ENCODE measurements around the gene MALRD1. TPM values are rescaled to one million over a fixed set of nuclear protein-coding genes. Genes with fewer than 3 reads are reported as not detected.

Gene MALRD1
- total RNA-seq, 1 experiment from 2014 or later = 0.86 TPM

GRCh38 chr10:19606968-19607367, 558.4 kb downstream of the MALRD1 start:
- no TSS peak for BruUV-seq (replicated peaks)
- intact Hi-C loops (cut with micrococcal nuclease; ENCODE audit: unreplicated experiment) = no loop called here
- H3K27ac ChIP-seq (ENCODE audit: low read depth, low read length, poor library complexity, severe bottlenecking) = no peak overlapping the region
- H3K27me3 ChIP-seq (replicated peaks; ENCODE audit: insufficient read depth, low read depth, low read length, poor library complexity) = no peaks in the 10 kb centered on the region
- no peak overlapping the region for H3K4me3 ChIP-seq (ENCODE audit: low read depth, low read length, poor library complexity, severe bottlenecking)
- H3K9me3 ChIP-seq (ENCODE audit: low read depth, low read length, poor library complexity, severe bottlenecking) = no peaks in the 10 kb centered on the region
- ChIA-PET CTCF (no interaction called here), POLR2A (ENCODE audit: low non-redundant PET) (no interaction called here)
- TF ChIP-seq CTCF (conservative IDR thresholded peaks at IDR 0.05; ENCODE audit: low read depth, low read length) = no peak
- TF ChIP-seq EZH2 (IDR thresholded peaks at IDR 0.05; ENCODE audit: borderline replicate concordance, low read depth, low read length, poor library complexity, severe bottlenecking) = no peak
- H3K36me3 ChIP-seq (ENCODE audit: insufficient read depth, low read length, poor library complexity, severe bottlenecking) = no peaks in the 10 kb centered on the region
- no peaks in the 10 kb centered on the region for H3K4me1 ChIP-seq (ENCODE audit: insufficient read depth, low read length, poor library complexity, severe bottlenecking)
- DNase-seq (ENCODE audit: low spot score) = no peak

- H3K27ac ChIP-seq (ENCODE audit: low read depth, low read length, poor library complexity, severe bottlenecking) = no peak overlapping the region
- DNase-seq (ENCODE audit: low spot score) = no peak
- H3K36me3 ChIP-seq (ENCODE audit: insufficient read depth, low read length, poor library complexity, severe bottlenecking) = no peaks in the 10 kb centered on the region
- CTCF ChIA-PET = no interaction called here
- no peaks in the 10 kb centered on the region for H3K9me3 ChIP-seq (ENCODE audit: low read depth, low read length, poor library complexity, severe bottlenecking)
- no peak overlapping the region for H3K4me3 ChIP-seq (ENCODE audit: low read depth, low read length, poor library complexity, severe bottlenecking)
- no peak for TF ChIP-seq EZH2 (IDR thresholded peaks at IDR 0.05; ENCODE audit: borderline replicate concordance, low read depth, low read length, poor library complexity, severe bottlenecking)
- TF ChIP-seq CTCF (conservative IDR thresholded peaks at IDR 0.05; ENCODE audit: low read depth, low read length) = no peak
- no peaks in the 10 kb centered on the region for H3K27me3 ChIP-seq (replicated peaks; ENCODE audit: insufficient read depth, low read depth, low read length, poor library complexity)
- H3K4me1 ChIP-seq (ENCODE audit: insufficient read depth, low read length, poor library complexity, severe bottlenecking) = no peaks in the 10 kb centered on the region
- intact Hi-C loops (cut with micrococcal nuclease; ENCODE audit: unreplicated experiment) = no loop called here
- POLR2A ChIA-PET (ENCODE audit: low non-redundant PET) = no interaction called here
- no TSS peak for BruUV-seq (replicated peaks)
Observed at GRCh38 chr10:19611775-19612174, 563.2 kb downstream of the MALRD1 start.

GRCh38 chr10:19616966-19617365, 568.4 kb downstream of the MALRD1 start:
- H3K9me3 ChIP-seq (ENCODE audit: low read depth, low read length, poor library complexity, severe bottlenecking) = no peaks in the 10 kb centered on the region
- H3K4me3 ChIP-seq (ENCODE audit: low read depth, low read length, poor library complexity, severe bottlenecking) = no peak overlapping the region
- POLR2A ChIA-PET (ENCODE audit: low non-redundant PET) = no interaction called here
- H3K27me3 ChIP-seq (replicated peaks; ENCODE audit: insufficient read depth, low read depth, low read length, poor library complexity) = no peaks in the 10 kb centered on the region
- no TSS peak for BruUV-seq (replicated peaks)
- CTCF ChIA-PET = no interaction called here
- TF ChIP-seq CTCF (conservative IDR thresholded peaks at IDR 0.05; ENCODE audit: low read depth, low read length) (no peak), EZH2 (IDR thresholded peaks at IDR 0.05; ENCODE audit: borderline replicate concordance, low read depth, low read length, poor library complexity, severe bottlenecking) (no peak)
- no peak for DNase-seq (ENCODE audit: low spot score)
- no peak overlapping the region for H3K27ac ChIP-seq (ENCODE audit: low read depth, low read length, poor library complexity, severe bottlenecking)
- no peaks in the 10 kb centered on the region for H3K36me3 ChIP-seq (ENCODE audit: insufficient read depth, low read length, poor library complexity, severe bottlenecking)
- intact Hi-C loops (cut with micrococcal nuclease; ENCODE audit: unreplicated experiment) = loop anchor here (5.0 kb wide), 1 partner anchor 930 kb away; no protein-coding TSS in a partner anchor
- H3K4me1 ChIP-seq (ENCODE audit: insufficient read depth, low read length, poor library complexity, severe bottlenecking) = no peaks in the 10 kb centered on the region

All from A673 (cell line).